ENCODE results near the gene ABI1.

The ABI1 gene

DNA sequence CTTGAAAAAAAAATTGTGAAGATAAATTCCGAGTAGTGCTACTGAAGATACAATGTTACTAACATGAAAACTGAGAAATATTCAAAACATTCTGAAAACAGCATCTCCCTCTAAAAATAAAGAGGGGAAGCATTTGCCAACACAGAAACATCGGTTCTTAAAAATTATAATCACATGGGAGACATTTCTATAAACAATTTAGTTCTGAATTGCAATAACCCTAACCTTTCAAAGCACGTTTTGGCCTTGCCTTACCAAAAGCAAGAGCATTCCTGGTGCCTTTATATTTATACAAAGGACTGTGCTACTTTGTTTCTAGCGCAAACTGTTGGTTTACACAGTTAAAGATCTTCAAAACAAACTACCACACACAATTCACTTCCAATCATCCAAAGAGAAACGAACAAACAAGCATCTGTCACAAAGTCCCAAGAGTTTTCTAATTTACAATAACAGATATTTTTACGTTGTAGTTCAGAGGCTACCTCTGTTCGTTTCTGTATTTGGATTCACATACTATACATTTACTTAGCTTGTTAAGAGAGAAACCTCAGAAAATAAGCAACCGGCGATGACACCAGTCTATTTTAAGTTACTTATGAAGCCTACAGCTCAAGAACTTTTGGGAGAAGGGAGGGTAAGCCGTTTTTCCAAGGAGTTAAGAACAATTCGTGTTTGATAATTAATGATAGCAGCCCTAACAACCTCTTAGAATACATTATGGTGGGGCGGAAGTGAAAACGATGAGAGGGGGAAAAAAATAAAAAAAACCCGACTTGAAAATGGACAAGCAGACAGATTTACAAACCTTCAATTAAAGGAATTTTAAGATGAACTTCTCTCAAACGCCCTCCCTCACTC, 1.3 kb downstream of the ABI1 start (continued):
- TF ChIP-seq, protein P1, sequence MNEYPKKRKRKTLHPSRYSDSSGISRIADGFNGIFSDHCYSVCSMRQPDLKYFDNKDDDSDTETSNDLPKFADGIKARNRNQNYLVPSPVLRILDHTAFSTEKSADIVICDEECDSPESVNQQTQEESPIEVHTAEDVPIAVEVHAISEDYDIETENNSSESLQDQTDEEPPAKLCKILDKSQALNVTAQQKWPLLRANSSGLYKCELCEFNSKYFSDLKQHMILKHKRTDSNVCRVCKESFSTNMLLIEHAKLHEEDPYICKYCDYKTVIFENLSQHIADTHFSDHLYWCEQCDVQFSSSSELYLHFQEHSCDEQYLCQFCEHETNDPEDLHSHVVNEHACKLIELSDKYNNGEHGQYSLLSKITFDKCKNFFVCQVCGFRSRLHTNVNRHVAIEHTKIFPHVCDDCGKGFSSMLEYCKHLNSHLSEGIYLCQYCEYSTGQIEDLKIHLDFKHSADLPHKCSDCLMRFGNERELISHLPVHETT (tag by site-specific recombination; IDR thresholded peaks at IDR 0.05) = 0 out of 2 replicates have a peak, but pooled peaks have one; percentile 35
- 0 out of 2 replicates have a peak, but pooled peaks have one; percentile 10 for TF ChIP-seq ZNF692 (tag by site-specific recombination; IDR thresholded peaks at IDR 0.05)

GRCh38 chr10:26858707-26859034, 2.1 kb downstream of the ABI1 start:
- ChIA-PET POLR2A (no interaction called here), CTCF (no interaction called here)
- Histone ChIP-seq H3K4me3 (ENCODE audit: low read depth, low read length) (peak overlapping the region; percentile 92), H3K9me3 (ENCODE audit: control insufficient read depth, insufficient read depth, low read depth, low read length) (no peaks in the 10 kb centered on the region), H3K4me1 (ENCODE audit: control insufficient read depth, insufficient read depth, low read length) (peaks cover 10% of the 10 kb centered on the region), H3K27ac (ENCODE audit: extremely low read depth, low read depth, low read length) (no peak overlapping the region), H3K36me3 (ENCODE audit: control insufficient read depth in 2 of 2, insufficient read depth in 1 of 2, low read length in 2 of 2) (no peaks in the 10 kb centered on the region)
- TF ChIP-seq SCRT1 (tag by site-specific recombination; IDR thresholded peaks at IDR 0.05; ENCODE audit: borderline replicate concordance) (no peak), ZNF23 (tag by site-specific recombination; IDR thresholded peaks at IDR 0.05; ENCODE audit: borderline replicate concordance) (no peak), PRDM10 (tag by site-specific recombination; IDR thresholded peaks at IDR 0.05) (peak; percentile 58), PRDM1 (tag by site-specific recombination; IDR thresholded peaks at IDR 0.05) (peak; percentile 77; the same call in 1 of the 2 replicates)

GRCh38 chr10:26857991-26858706, 2.6 kb downstream of the ABI1 start:
- peak overlapping the region; percentile 92; the same call in 1 of the 2 replicates for H3K4me3 ChIP-seq (ENCODE audit: low read depth, low read length)

More at GRCh38 chr10:26857991-26858706, 2.6 kb downstream of the ABI1 start:
- Histone ChIP-seq H3K27ac (ENCODE audit: extremely low read depth, low read depth, low read length) (no peak overlapping the region), H3K9me3 (ENCODE audit: control insufficient read depth, insufficient read depth, low read depth, low read length) (no peaks in the 10 kb centered on the region), H3K36me3 (ENCODE audit: control insufficient read depth in 2 of 2, insufficient read depth in 1 of 2, low read length in 2 of 2) (no peaks in the 10 kb centered on the region), H3K4me1 (ENCODE audit: control insufficient read depth, insufficient read depth, low read length) (peaks cover 10% of the 10 kb centered on the region)
- ChIA-PET POLR2A (interaction anchor here (0.7 kb wide), 1 partner anchor 16 kb away, joined by 3 read pairs; no protein-coding TSS in a partner anchor), CTCF (interaction anchor here (0.6 kb wide), 1 partner anchor 21 kb away, joined by 3 read pairs; no protein-coding TSS in a partner anchor)
- TF ChIP-seq, protein P2, sequence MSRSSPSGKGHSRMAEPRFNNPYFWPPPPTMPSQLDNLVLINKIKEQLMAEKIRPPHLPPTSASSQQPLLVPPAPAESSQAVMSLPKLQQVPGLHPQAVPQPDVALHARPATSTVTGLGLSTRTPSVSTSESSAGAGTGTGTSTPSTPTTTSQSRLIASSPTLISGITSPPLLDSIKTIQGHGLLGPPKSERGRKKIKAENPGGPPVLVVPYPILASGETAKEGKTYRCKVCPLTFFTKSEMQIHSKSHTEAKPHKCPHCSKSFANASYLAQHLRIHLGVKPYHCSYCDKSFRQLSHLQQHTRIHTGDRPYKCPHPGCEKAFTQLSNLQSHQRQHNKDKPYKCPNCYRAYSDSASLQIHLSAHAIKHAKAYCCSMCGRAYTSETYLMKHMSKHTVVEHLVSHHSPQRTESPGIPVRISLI (tag by site-specific recombination; IDR thresholded peaks at IDR 0.05) = peak; percentile 92; the same call in 1 of the 2 replicates
- peak; percentile 42; the same call in 1 of the 2 replicates for TF ChIP-seq SCRT2 (tag by site-specific recombination; IDR thresholded peaks at IDR 0.05)
- 0 out of 2 replicates have a peak, but pooled peaks have one; percentile 13 for TF ChIP-seq PATZ1 (tag by site-specific recombination; IDR thresholded peaks at IDR 0.05)
- no peak for TF ChIP-seq HIC1 (tag by site-specific recombination; IDR thresholded peaks at IDR 0.05)
- no peak for TF ChIP-seq ZNF248 (tag by site-specific recombination; IDR thresholded peaks at IDR 0.05)
- TF ChIP-seq PRDM1 (tag by site-specific recombination; IDR thresholded peaks at IDR 0.05) = peak; percentile 90
- TF ChIP-seq ZNF530 (tag by site-specific recombination; IDR thresholded peaks at IDR 0.05; ENCODE audit: low read depth) = no peak
- TF ChIP-seq ZNF600 (tag by site-specific recombination; IDR thresholded peaks at IDR 0.05) = peak; percentile 61; the same call in 1 of the 2 replicates
- TF ChIP-seq ZBTB6 (tag by site-specific recombination; IDR thresholded peaks at IDR 0.05) = no peak

Measured in HEK293 (cell line).